Pancreas (tissue), 10 donors: Measurements from ENCODE around the gene GH2. TPM values are rescaled to one million over a fixed set of nuclear protein-coding genes. Genes with fewer than 3 reads are reported as not detected.
"Not testable (repeated sequence)": the region's sequence is repeated elsewhere in the genome, so short reads cannot be mapped to it uniquely, and the experiment has no call there.

ENCODE experiments used
- ATAC-seq, 4 donors: fragments of 200-7000 bp; cut with Tn5 transposase; one replicate each; pipeline versions ENCODE4 v1.8.0 to v1.9.1; 2020; ENCODE audit warnings: mild to moderate bottlenecking in 4 of 4, moderate library complexity in 4 of 4
- DNase-seq, 6 donors: peaks; one replicate each; pipeline ENCODE4 v3.0.0-alpha.2; 2020
- FAIRE-seq: peaks from 2 replicates; lab custom pipeline; 2012; peaks lifted over from hg19 to GRCh38; lab: Jason Lieb, UNC
- H3K27ac ChIP-seq, 4 donors: fragments of 200-600 bp; sonication (generic); 1 replicate in 3 of 4; 2 replicates in 1 of 4; pipeline versions ENCODE4 v1.5.0 to v1.8.0; 2020
- H3K27me3 ChIP-seq, 4 donors: fragments of 200-600 bp; one replicate each; pipeline ENCODE4 v1.8.0; 2021
- H3K36me3 ChIP-seq, 3 donors: fragments of 200-600 bp; sonication (generic) in 1 of 3; one replicate each; pipeline versions ENCODE4 v1.5.0 to v1.8.0; 2020 to 2021
- H3K4me1 ChIP-seq, 3 donors: fragments of 200-600 bp; one replicate each; pipeline ENCODE4 v1.8.0; 2021
- H3K4me3 ChIP-seq, 4 donors: fragments of 200-600 bp; sonication (generic) in 2 of 4; one replicate each; pipeline versions ENCODE4 v1.5.0 to v1.8.0; 2020 to 2021
- H3K9me3 ChIP-seq, 4 donors: fragments of 200-600 bp; one replicate each; pipeline ENCODE4 v1.8.0; 2021
- WGBS, 2 donors: extraction: QIAGEN DNeasy Blood & Tissue Kit; methylation state at CpG; one replicate each; pipeline ENCODE4 v1.1.7; 2013; 5-methylcytosine and 5-hydroxymethylcytosine counted together
- intact Hi-C, 3 donors: fragments of 100-400 bp; cut with DNase I; formaldehyde crosslinking; loops; one replicate each; pipeline versions ENCODE4 v1.11.1 to v1.14.2; 2022
- polyA plus RNA-seq, 2 donors: library from polyadenylated mRNA; stranded (reverse); fragments of 200-250 nt; gene quantifications; one replicate each; pipeline ENCODE4 v1.2.3, GENCODE V29; 2013
- total RNA-seq, 6 donors: library from RNA; stranded (reverse); fragmentation: NEBNext Ultra II Directional in 4 of 6; extraction: Animal tissue kit (Norgen Biotek cat#: 25700) in 4 of 6; gene quantifications; one replicate each; pipeline versions ENCODE4 v1.2.1 to v1.2.4, GENCODE V29; 2021 to 2023
- TF ChIP-seq, protein P1 (sequence below), 4 donors: fragments of 200-600 bp; sonication (generic) in 3 of 4; IDR thresholded peaks; one replicate each; pipeline versions ENCODE4 v1.5.0 to v1.8.0; 2021; ENCODE audit warnings: antibody characterized with exemption in 4 of 4
- donor health status: healthy with polysubstance abuse.
- donor health status: DM: no; HTN: no; CAD: no; lungs with moderate emphysema.
- donor health status: DM: no; HTN: no; CAD: no.
- donor health status: control.
- donor health status: control.
- donor health status: Bipolar disorder and iron deficiency.
- donor health status: DM: yes; HTN: yes; CAD: no.
- donor health status: DM: no; HTN: no; CAD: no.
- donor health status: DM: no; HTN: no; CAD: no.
- donor health status: DM: yes; HTN: yes; CAD: no.

The GH2 gene
- total and polyA plus RNA-seq, 8 donors, result not detected

GRCh38 chr17:63894021-63894420, 12.3 kb upstream of the GH2 start:
- H3K27me3 ChIP-seq, H3K4me1 ChIP-seq, FAIRE-seq, intact Hi-C loops, DNase-seq, H3K9me3 ChIP-seq, H3K36me3 ChIP-seq, H3K27ac ChIP-seq, ATAC-seq, H3K4me3 ChIP-seq: not testable (repeated sequence)
- WGBS, 2 donors, result 55 to 57% methylated on average over 3 of the region's 3 CpGs

DNA sequence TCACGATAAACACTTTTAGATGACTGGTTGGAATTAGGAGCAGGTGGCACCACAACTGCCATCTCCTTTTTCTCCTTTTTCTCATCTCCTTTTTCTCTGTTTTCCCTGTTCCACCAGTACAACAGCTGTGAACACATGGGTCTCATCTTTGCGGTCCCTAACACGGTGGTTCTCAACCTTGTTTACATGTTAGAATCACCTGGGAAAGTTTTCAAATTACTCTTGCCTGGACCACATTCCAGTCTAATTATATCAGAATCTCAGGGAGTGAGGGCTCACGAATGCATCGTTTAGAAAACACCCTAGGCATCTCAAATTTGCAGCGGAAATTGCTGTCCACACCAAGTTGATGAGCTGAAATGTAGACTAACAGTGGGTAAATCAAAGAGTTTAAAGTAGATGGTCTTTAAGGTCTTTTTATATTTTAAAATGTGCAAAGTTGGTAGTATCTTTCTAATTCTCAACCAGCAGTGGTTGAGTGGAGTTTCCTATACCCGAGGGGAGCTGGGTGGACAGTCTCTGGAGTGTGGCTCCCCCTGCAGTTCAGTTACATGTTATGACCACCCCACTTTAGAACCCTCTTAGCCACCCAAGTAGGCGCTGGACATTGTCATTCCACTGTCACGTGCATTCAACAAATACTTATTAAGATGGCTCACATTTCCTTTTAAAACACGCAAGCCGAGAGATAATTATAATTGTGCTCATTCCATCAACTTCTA, 10.7 kb upstream of the GH2 start:
- H3K4me1 ChIP-seq, DNase-seq, H3K36me3 ChIP-seq, FAIRE-seq, H3K27ac ChIP-seq, intact Hi-C loops, H3K9me3 ChIP-seq, ATAC-seq, H3K4me3 ChIP-seq, H3K27me3 ChIP-seq: not testable (repeated sequence)
- 42 to 43% methylated on average over 11 of the region's 11 CpGs for WGBS, 2 donors

- H3K4me3 ChIP-seq, H3K36me3 ChIP-seq, H3K27me3 ChIP-seq, H3K27ac ChIP-seq, FAIRE-seq, H3K9me3 ChIP-seq, intact Hi-C loops, H3K4me1 ChIP-seq, DNase-seq: not testable (repeated sequence)
- TF ChIP-seq, protein P1, sequence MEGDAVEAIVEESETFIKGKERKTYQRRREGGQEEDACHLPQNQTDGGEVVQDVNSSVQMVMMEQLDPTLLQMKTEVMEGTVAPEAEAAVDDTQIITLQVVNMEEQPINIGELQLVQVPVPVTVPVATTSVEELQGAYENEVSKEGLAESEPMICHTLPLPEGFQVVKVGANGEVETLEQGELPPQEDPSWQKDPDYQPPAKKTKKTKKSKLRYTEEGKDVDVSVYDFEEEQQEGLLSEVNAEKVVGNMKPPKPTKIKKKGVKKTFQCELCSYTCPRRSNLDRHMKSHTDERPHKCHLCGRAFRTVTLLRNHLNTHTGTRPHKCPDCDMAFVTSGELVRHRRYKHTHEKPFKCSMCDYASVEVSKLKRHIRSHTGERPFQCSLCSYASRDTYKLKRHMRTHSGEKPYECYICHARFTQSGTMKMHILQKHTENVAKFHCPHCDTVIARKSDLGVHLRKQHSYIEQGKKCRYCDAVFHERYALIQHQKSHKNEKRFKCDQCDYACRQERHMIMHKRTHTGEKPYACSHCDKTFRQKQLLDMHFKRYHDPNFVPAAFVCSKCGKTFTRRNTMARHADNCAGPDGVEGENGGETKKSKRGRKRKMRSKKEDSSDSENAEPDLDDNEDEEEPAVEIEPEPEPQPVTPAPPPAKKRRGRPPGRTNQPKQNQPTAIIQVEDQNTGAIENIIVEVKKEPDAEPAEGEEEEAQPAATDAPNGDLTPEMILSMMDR (IDR thresholded peaks at IDR 0.05), result peak in 2 of 4 donors; percentile 14
- ATAC-seq, result peak in 3 of 4 donors; percentile 59 to 87 (median 84)
- 20 to 27% methylated on average over 13 of the region's 13 CpGs for WGBS, 2 donors
Measured at GRCh38 chr17:63889026-63889848, 7.5 kb upstream of the GH2 start.

DNA sequence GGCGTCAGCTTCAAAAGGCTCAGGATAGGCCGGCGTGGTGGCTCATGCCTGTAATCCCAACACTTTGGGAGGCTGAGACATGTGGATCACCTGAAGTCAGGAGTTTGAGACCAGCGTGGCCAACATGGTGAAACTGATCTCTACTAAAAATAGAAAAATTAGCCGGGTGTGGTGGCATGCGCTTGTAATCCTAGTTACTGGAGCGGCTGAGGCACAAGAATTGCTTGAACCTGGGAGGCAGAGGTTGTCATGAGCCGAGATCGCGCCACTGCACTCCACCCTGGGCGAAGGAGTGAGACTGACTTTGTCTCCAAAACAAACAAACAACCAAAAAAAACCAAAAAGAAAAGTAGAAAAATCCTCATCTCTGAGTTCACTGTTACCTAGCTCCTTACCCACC, 3.4 kb upstream of the GH2 start:
- H3K36me3 ChIP-seq, intact Hi-C loops, H3K27me3 ChIP-seq, H3K9me3 ChIP-seq, H3K4me3 ChIP-seq, H3K4me1 ChIP-seq, ATAC-seq, DNase-seq, FAIRE-seq, H3K27ac ChIP-seq: not testable (repeated sequence)
- WGBS, 2 donors, result 83 to 88% methylated on average over 11 of the region's 11 CpGs

DNA sequence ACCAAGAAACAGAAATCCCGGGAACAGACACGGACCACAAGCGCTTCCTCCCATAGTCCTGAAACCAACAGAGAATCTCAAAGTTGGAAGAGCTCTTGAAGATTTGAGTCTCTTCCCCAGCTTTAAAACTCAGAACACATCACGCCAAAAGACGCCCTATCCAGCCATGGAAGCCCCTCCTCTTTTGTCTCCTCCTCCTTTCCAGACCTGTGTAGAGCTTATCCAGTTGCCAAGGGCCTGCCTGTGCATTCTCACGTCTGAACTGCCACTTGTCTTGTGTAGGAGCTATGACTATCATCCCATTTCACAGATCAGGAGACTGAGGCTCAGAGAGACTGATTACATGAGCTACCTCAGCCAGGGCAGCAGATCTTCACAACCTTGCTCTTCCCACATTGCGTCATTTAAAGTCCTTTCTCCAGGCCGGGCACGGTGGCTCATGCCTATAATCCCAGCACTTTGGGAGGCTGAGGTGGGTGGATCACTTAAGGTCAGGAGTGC, 932 bp upstream of the GH2 start:
- H3K27me3 ChIP-seq, ATAC-seq, H3K36me3 ChIP-seq, intact Hi-C loops, DNase-seq, H3K9me3 ChIP-seq, H3K27ac ChIP-seq, FAIRE-seq, H3K4me3 ChIP-seq, H3K4me1 ChIP-seq: not testable (repeated sequence)
- WGBS, 2 donors, result 70 to 79% methylated on average over 9 of the region's 9 CpGs

DNA sequence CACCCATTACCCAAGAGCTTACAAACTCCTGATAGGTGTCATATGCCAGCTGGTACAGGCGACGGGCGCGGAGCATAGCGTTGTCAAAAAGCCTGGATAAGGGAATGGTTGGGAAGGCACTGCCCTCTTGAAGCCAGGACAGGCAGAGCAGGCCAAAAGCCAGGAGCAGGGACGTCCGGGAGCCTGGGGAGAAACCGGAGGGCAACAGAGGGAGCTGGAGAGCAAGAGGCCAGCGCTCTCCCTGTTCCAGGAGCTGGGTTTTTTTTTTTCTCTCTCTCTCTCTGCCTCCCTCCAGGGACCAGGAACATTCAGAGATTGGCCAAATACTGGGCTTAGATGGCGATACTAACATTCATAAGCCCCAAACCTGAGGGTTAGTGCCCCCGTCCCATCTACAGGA, 407 bp downstream of the GH2 start:
- H3K9me3 ChIP-seq, H3K4me1 ChIP-seq, intact Hi-C loops, FAIRE-seq, H3K27ac ChIP-seq, H3K4me3 ChIP-seq, H3K36me3 ChIP-seq, DNase-seq, H3K27me3 ChIP-seq: not testable (repeated sequence)
- peak in 3 of 4 donors; percentile 24 to 39 (median 26) for ATAC-seq
- 61 to 63% methylated on average over 11 of the region's 11 CpGs for WGBS, 2 donors

- TF ChIP-seq, protein P1 (IDR thresholded peaks at IDR 0.05), result no peak
- no peak overlapping the region for H3K27ac ChIP-seq
- no peaks in the 10 kb centered on the region for H3K27me3 ChIP-seq
- 76 to 80% methylated on average over 12 of the region's 12 CpGs for WGBS, 2 donors
- no peaks in the 10 kb centered on the region for H3K9me3 ChIP-seq
- no peaks in the 10 kb centered on the region for H3K4me1 ChIP-seq
- DNase-seq (no peak), ATAC-seq (no peak), FAIRE-seq (no peak)
- no peaks in the 10 kb centered on the region for H3K36me3 ChIP-seq
- no peak overlapping the region for H3K4me3 ChIP-seq
- intact Hi-C loops, result no loop called here
Measured at GRCh38 chr17:63880706-63881105, 1.0 kb downstream of the GH2 start.

DNA sequence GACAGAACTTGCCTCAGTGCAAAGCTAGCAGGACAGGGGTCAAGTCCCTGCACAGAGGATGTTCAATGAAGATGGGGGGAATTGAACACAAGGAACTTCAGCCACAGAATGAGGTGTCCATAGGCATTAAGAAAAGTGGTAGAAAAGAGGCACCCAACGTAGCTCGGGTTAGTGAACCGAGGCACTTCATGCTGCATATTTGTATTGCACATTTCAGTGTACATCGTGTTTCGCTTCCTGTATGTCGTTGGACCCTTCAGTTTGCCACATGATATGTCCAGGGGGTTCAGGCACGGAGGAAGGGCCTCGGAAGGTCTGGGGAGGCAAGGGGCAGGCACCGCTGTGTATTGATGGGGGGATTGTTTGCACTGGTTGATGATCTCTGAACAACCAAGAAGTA, 3.3 kb downstream of the GH2 start:
- H3K9me3 ChIP-seq, H3K4me1 ChIP-seq, H3K4me3 ChIP-seq, FAIRE-seq, DNase-seq, H3K27ac ChIP-seq, ATAC-seq, intact Hi-C loops, H3K27me3 ChIP-seq, H3K36me3 ChIP-seq: not testable (repeated sequence)
- 71 to 83% methylated on average over 9 of the region's 9 CpGs for WGBS, 2 donors

GRCh38 chr17:63874693-63875092, 7.1 kb downstream of the GH2 start:
- H3K9me3 ChIP-seq, DNase-seq, intact Hi-C loops, H3K27me3 ChIP-seq, H3K4me3 ChIP-seq, H3K4me1 ChIP-seq, FAIRE-seq, H3K36me3 ChIP-seq, H3K27ac ChIP-seq, ATAC-seq: not testable (repeated sequence)
- 82 to 86% methylated on average over 6 of the region's 6 CpGs for WGBS, 2 donors
